ENCODE measurements around the gene SPDYE17.
"Not testable (repeated sequence)": the region's sequence is repeated elsewhere in the genome, so short reads cannot be mapped to it uniquely, and the experiment has no call there.

Gene SPDYE17, protein sequence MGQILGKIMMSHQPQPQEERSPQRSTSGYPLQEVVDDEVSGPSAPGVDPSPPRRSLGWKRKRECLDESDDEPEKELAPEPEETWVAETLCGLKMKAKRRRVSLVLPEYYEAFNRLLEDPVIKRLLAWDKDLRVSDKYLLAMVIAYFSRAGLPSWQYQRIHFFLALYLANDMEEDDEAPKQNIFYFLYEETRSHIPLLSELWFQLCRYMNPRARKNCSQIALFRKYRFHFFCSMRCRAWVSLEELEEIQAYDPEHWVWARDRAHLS
- long read RNA-seq, donor 1, result 0 reads
- long read RNA-seq, donor 2, result 0 reads
- long read RNA-seq, donor 3, partial matches to known transcripts, result 10 of 10 reads
- long read RNA-seq, donor 3, other reads (novel, unspliced or antisense), result 0 of 10 reads
- long read RNA-seq, donor 4, result 0 reads
- long read RNA-seq, donor 5, result 0 reads
- long read RNA-seq, donor 6, result 0 reads
- long read RNA-seq, donor 7, result 0 reads
- long read RNA-seq, donor 8, result 0 reads

DNA sequence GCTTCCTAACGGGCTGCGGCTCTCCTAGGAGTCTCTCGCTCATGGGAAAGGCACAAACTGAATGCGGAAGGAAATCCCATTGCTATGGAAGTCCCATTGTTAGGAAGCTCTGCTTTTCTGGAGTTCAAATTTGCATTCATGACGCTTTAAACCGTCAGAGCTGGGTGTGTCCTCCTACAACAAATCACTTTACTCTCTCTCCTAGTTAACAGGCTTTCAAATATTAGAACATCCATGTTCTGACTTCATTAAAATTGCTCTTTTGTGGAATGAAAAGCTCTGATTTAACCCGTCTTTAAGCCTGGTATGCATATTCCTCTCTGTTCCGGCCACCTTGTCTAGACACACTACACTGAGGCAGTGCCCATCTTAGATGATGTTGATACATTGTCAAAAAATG, at the start of gene SPDYE17:
Gene SPDYE17 (minus strand): TSS at position 101 of the 400 bp plus-strand sequence. CDS start 1,791 bp downstream, outside the sequence.
- not testable (repeated sequence) for DNase-seq

DNA sequence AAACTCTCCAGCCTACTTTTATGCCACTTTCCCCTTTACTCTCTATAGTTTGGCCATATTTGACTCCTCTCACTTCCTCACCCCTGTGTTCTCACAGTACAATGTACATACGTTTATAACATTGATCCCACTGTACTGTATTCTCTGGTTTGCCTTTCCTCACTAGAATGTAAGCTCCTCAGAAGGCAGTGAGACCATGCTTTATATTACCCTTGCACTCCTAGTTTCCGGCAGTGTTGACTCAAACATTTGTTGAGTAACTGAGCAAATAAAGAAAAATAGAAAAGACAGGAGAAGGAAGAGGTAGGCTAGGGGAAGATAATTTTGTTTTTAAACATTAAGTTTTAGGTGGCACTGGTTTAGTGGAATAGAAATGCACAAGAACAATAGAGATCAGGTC, 48.1 kb upstream of the SPDYE17 start:
- DNase-seq, result not testable (repeated sequence)

- DNase-seq, result not testable (repeated sequence)
Measured at GRCh38 chr7:77079624-77080023, 47.5 kb upstream of the SPDYE17 start.

GRCh38 chr7:77079112-77079511, 47.0 kb upstream of the SPDYE17 start:
- not testable (repeated sequence) for DNase-seq

DNA sequence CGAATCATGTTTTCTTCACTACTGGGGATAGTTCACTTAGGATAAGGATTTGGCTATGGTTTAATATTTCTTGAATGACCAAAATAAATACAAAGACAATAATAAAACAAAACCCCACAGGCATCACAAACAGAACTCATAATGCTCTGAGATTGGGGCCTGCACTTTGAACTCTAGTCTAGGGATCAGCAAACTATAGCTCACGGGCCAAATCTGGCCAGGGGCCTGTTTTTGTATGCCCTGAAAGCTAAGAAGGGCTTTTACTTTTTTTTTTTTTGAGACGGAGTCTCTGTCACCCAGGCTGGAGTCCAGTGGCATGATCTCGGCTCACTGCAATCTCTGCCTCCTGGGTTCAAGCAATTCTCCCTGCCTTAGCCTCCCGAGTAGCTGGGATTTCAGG, 44.9 kb upstream of the SPDYE17 start:
- not testable (repeated sequence) for DNase-seq

DNA sequence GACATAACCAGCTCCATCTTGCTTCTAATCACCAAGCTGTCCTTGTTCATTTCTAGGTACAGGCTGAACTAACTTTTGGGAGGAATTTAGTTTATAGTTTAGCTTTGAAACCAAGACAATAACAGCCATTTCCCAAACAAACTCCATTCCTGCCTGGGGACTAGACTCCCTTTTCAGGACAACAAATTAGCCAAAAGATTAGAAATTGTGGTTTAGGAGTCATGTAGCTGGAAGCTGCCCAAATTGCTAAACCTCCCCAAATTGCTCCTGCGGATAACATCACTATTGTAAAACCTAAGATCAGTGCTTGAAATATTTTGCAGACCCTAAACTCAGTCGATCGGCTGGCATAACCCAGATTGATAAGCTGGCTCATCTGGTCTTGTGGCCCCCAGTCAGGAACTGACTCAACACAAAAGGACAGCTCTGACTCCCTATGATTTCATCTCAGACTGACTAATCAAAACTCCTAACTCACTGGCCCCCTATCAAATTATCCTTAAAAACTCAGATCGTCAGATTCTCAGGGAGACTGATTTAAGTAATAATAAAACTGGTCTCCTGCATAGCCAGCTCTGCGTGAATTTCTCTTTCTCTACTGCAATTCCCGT, 42.7 kb upstream of the SPDYE17 start:
- DNase-seq, result not testable (repeated sequence)

DNA sequence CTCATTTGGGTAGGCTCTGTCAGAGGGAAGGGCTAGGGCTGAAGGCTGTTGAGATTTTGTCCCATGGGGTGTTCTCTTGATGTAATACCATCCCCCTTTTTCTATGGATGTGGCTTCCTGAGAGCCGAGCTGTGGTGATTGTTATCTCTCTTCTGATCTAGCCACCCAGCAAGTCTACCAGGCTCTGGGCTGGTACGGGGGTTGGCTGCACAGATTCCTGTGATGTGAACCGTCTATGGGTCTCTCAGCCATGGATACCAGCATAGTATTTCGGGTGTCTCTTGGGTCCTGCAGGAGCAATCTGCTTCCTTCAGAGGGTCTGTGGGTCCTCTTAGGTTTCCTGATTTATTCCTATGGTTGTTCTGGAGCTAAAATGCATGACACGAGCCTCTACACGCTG, 38.9 kb upstream of the SPDYE17 start:
- DNase-seq, result not testable (repeated sequence)

GRCh38 chr7:77065869-77066268, 33.7 kb upstream of the SPDYE17 start:
- not testable (repeated sequence) for DNase-seq

DNA sequence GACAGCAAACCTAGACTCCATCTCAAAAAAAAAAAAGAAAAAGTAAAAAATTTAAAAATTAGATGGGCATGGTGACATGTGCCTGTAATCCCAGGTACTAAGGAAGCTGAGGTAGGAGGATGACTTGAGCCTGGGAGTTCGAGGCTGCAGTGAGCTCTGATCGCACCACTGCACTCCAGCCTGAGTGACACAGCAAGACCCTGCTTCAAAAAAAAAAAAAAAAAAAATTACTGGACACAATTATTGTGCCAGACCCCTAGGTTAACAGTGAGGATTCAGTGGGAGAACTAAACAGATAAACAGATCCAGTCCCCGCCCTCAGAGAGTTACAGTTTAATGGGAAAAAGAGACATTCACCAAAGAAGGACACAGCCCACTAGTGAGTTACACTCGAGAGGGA, 31.6 kb upstream of the SPDYE17 start:
- DNase-seq, result not testable (repeated sequence)

GRCh38 chr7:77062557-77062956, 30.4 kb upstream of the SPDYE17 start, which contains the start of gene SPDYE18:
TSS of gene SPDYE18 (minus strand) at chr7:77062558. CDS start at chr7:77060512, 2,046 bp downstream.
- DNase-seq, result not testable (repeated sequence)

- not testable (repeated sequence) for DNase-seq
Measured at GRCh38 chr7:77026349-77026748, 5.8 kb downstream of the SPDYE17 start.

GRCh38 chr7:77010074-77010680, 22.0 kb downstream of the SPDYE17 start:
- not testable (repeated sequence) for DNase-seq

- DNase-seq, result not testable (repeated sequence)
Measured at GRCh38 chr7:77008000-77008399, 24.2 kb downstream of the SPDYE17 start.

DNA sequence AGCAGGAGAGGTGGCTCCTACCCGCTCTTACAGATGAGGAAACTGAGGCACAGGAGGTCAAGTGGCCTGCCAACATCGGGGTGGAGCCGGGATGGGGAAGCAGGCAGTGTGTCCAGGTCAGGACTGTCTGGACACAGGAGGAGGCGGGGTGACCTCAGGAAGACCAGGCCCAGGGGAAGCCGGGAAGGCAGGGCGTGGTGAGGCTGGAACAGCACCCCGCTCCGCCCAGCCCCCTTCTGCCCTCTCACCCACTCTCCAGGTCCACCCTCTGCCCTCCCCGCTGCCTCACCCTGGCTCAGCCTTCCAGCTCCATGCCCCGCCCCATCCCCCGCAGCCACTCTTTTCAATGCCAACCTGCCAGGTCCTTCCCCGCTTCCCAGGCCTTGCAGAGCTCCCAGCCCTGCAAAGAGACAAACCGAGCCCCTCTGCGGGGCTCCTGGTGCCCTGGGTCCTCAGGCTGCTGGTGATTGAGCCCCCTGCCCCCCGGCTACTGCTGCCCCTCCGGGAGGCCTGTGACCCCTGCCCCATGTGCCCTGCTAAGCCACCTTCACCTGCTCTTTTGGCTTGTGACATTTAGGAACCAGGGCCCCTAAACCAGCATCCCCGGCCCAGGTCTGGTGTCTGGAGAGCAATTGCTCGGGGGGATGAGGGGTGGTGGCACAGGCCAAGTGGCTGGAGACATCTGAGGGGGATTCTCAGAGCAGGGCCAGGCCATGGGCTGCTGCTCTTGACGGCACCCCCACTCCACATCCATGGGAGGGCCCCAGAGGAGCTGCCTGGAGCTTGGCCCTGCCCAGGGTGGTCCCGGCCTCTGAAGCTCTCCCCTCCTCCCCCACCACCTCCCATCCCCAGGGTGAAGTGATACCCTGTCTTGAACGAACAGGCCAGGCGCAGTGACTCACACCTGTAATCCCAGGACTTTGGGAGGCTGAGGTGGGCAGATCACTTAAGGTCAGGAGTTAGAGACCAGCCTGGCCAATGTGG, 25.7 kb downstream of the SPDYE17 start:
- DNase-seq, result not testable (repeated sequence)

GRCh38 chr7:77005461-77006057, 26.6 kb downstream of the SPDYE17 start:
- DNase-seq, result not testable (repeated sequence)

GRCh38 chr7:77004151-77004550, 28.0 kb downstream of the SPDYE17 start:
- not testable (repeated sequence) for DNase-seq

DNA sequence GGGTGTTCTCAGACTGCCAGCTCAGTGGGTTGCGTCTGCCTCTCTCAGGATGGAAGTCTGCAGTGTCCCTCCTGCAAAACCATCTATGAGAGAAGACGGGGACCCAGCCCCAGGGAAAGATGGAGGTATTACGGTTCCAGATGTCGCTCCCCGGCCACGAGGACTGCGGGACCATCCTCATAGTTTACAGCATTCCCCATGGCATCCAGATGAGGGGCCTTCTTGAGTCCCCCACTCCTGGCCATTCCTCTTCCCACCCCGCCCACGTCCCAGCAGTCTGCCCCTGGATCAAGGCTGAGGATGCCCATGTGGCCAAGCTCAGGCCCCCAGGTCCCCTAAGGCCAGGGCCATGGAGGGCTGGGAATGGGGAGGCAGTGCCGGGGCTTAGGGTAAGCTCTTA, 28.9 kb downstream of the SPDYE17 start:
- DNase-seq, result not testable (repeated sequence)

GRCh38 chr7:77002678-77003233, 29.4 kb downstream of the SPDYE17 start:
- not testable (repeated sequence) for DNase-seq

- not testable (repeated sequence) for DNase-seq
Measured at GRCh38 chr7:77002104-77002503, 30.1 kb downstream of the SPDYE17 start.

DNA sequence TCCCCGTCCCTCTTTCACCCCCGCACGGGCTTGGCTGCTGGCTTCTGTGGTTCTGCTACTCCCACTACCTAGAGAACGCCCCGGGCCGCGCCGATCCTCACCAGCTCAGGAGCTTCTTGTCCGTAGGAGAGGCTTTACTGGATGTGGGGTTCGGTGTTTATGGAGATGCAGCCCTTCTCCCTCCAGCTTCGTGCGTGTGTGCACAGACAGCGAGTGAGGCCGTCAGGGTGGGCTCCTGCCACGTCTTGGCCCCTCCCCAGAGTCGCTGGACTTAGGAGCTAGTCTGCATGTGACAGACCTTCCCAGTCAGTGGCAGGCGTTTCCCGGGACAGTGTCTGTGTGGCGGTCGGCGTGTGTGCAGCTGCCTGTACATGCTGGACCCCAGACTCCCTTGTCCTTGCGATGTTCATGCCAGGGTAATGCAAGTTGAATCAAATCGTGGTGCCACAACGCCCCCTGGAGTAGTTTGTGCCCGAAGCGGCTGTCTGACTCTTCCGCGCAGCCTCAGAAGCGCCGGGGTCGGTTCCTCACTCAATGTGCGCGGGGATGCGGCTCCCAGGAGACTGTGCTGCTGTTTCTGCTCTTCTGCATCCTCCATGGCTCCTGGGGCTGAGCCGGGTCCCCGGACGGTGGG, 32.6 kb downstream of the SPDYE17 start:
- not testable (repeated sequence) for DNase-seq
